Lung (tissue), 12 donors: ENCODE measurements around the gene ARMH1. TPM values are rescaled to one million over a fixed set of nuclear protein-coding genes. Genes with fewer than 3 reads are reported as not detected.

ENCODE experiments used
- ATAC-seq: fragments of 200-7000 bp; cut with Tn5 transposase; one replicate; pipeline ENCODE4 v1.9.1; 2020; ENCODE audit warnings: moderate number of reproducible peaks; ENCODE audit not compliant: insufficient read depth, low FRiP score
- DNase-seq, 3 donors: peaks; one replicate each; pipeline ENCODE4 v3.0.0-alpha.2; 2013 to 2017
- H3K27ac ChIP-seq, 2 donors: one replicate each; pipeline ENCODE4 v1.5.1; 2013; ENCODE audit warnings: mild to moderate bottlenecking in 2 of 2, moderate library complexity in 2 of 2, control low read depth in 1 of 2, inconsistent platforms in 1 of 2, low read depth in 1 of 2, low read length in 1 of 2
- H3K27me3 ChIP-seq, 3 donors: one replicate each; pipeline ENCODE4 v1.5.1; 2013; ENCODE audit warnings: low read length in 2 of 3; ENCODE audit not compliant: control insufficient read depth in 3 of 3, insufficient read depth in 3 of 3
- H3K36me3 ChIP-seq, 4 donors: one replicate each; pipeline ENCODE4 v1.5.1; 2013; ENCODE audit warnings: low read length in 4 of 4, mild to moderate bottlenecking in 1 of 4, moderate library complexity in 1 of 4; ENCODE audit not compliant: control insufficient read depth in 4 of 4, insufficient read depth in 4 of 4
- H3K4me1 ChIP-seq, 5 donors: one replicate each; pipeline ENCODE4 v1.5.1; 2013; ENCODE audit warnings: low read length in 5 of 5, mild to moderate bottlenecking in 2 of 5, moderate library complexity in 1 of 5; ENCODE audit not compliant: control insufficient read depth in 5 of 5, insufficient read depth in 5 of 5
- H3K4me3 ChIP-seq: one replicate; pipeline ENCODE4 v1.5.1; 2013; ENCODE audit warnings: mild to moderate bottlenecking, control low read depth, moderate library complexity
- H3K9ac ChIP-seq, 2 donors: one replicate each; pipeline ENCODE4 v1.5.1; 2013; ENCODE audit warnings: low read length in 2 of 2, control low read depth in 1 of 2; ENCODE audit not compliant: insufficient read depth in 1 of 2
- H3K9me3 ChIP-seq, 4 donors: one replicate each; pipeline ENCODE4 v1.5.1; 2013; ENCODE audit warnings: low read length in 3 of 4, mild to moderate bottlenecking in 1 of 4, moderate library complexity in 1 of 4; ENCODE audit not compliant: control insufficient read depth in 4 of 4, insufficient read depth in 3 of 4
- WGBS, 2 donors: extraction: QIAGEN DNeasy Blood & Tissue Kit; methylation state at CpG; one replicate each; pipeline ENCODE4 v1.1.7; 2013; 5-methylcytosine and 5-hydroxymethylcytosine counted together
- polyA plus RNA-seq, 2 donors: library from polyadenylated mRNA; stranded (reverse); fragments of 200-250 nt; gene quantifications; one replicate each; pipeline ENCODE4 v1.2.1, GENCODE V29; 2013
- total RNA-seq, 2 donors: library from RNA; depleted of rRNA in 1 of 2; stranded (reverse); fragments of >200 nt in 1 of 2; gene quantifications; one replicate each; pipeline ENCODE4 v1.2.1, GENCODE V29; 2014 to 2021
- TF ChIP-seq, protein P1 (sequence below): IDR thresholded peaks from 2 replicates; pipeline ENCODE4 v1.5.1; 2012; ENCODE audit warnings: mild to moderate bottlenecking; ENCODE audit errors: control extremely low read depth, extremely low read depth
- donor health status: control.
- donor health status: control.
- donor health status: Bipolar disorder and iron deficiency.
- donor health status: healthy.
- donor health status: DM: yes; HTN: yes; CAD: no.

The ARMH1 gene
- total and polyA plus RNA-seq, 4 donors = 9.7 to 35.3 (median 21.4) TPM

DNA sequence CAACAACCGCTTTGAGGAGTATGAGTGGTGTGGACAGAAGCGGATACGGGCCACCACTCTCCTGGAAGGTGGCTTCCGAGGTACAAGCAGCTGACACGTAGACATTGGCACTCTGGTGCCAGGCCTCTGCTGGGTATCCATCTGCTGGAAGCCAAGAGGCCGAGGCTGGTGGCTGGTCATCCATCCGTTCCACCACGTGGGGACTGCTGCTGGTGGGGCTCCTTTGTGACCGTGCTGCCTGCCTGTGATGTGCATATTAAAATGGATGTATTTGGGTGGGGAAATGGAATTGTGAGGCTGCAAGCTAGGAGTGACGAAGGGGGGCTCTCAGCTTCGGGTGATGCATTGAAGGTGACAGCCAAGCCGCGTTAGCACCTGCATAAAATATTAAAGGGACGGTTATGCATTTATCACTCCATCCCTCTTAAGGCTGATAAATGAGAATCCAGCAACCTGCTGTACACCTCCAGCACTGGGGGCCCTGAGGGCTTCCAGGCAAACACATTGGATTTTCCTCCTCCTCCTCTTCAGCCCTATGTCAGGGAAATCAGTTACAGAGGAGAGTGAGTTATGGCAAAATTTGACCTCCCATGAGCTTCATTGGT lies 38.3 kb upstream of the ARMH1 start:
- Histone ChIP-seq H3K27me3 (no peaks in the 10 kb centered on the region), H3K9ac (no peak overlapping the region), H3K36me3 (peaks cover 12 to 59% (median 37%) of the 10 kb centered on the region in 4 donors), H3K9me3 (no peaks in the 10 kb centered on the region), H3K4me3 (no peak overlapping the region), H3K27ac (no peak overlapping the region), H3K4me1 (peaks cover 0 to 20% (median 4%) of the 10 kb centered on the region in 5 donors)
- WGBS, 2 donors = 90 to 91% methylated on average over 14 of the region's 14 CpGs
- ATAC-seq (no peak), DNase-seq (no peak)
- TF ChIP-seq, protein P1, sequence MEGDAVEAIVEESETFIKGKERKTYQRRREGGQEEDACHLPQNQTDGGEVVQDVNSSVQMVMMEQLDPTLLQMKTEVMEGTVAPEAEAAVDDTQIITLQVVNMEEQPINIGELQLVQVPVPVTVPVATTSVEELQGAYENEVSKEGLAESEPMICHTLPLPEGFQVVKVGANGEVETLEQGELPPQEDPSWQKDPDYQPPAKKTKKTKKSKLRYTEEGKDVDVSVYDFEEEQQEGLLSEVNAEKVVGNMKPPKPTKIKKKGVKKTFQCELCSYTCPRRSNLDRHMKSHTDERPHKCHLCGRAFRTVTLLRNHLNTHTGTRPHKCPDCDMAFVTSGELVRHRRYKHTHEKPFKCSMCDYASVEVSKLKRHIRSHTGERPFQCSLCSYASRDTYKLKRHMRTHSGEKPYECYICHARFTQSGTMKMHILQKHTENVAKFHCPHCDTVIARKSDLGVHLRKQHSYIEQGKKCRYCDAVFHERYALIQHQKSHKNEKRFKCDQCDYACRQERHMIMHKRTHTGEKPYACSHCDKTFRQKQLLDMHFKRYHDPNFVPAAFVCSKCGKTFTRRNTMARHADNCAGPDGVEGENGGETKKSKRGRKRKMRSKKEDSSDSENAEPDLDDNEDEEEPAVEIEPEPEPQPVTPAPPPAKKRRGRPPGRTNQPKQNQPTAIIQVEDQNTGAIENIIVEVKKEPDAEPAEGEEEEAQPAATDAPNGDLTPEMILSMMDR = no peak

DNA sequence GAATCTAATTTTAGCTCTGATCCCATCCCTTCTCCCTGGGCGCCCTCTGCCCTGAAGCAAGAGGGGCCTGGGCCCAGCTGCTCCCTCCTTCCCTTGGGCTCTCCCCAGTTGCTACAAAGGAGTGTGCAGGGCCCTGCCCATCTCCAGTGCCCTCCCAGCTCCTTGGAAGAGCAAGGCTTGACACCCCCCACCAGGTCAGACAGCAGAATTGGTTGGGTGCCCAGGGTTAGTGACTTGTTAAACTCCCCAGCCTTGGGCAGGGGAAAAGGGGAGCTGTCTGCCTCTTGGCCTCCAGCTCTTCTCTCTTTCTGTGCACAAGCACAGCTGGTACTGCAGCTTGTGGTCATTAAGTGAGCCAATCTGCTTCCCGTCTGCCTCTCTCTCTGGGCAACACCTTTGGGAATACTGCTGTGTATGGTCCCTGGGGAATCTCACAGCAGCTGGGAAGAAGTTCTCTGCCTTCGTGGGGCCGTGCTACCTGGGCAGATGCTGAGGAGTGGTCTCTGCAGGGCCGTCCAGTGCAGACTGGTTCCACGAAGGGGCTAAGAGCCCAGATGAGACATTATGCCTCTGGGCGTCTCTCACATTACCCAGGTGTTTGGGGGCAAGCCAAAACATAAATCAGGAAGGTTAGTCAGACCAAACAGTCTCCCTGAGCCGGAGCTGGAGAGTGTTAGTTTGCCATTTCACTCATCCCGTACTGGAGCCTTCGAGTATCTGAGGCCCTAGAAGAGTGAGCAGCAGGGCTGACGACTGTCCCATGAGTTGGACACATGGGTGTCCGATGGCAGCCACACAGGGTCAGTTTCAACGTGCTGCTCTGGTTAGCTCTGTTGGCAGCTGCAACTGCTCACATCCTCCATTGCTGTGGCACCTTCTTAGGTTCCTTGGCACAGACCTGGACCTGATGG lies 37.6 kb upstream of the ARMH1 start:
- no peak for DNase-seq
- ATAC-seq = no peak
- Histone ChIP-seq H3K4me1 (peaks cover 0 to 16% (median 4%) of the 10 kb centered on the region in 5 donors), H3K27ac (no peak overlapping the region), H3K9ac (no peak overlapping the region), H3K4me3 (no peak overlapping the region), H3K27me3 (no peaks in the 10 kb centered on the region), H3K36me3 (peaks cover 12 to 67% (median 37%) of the 10 kb centered on the region in 4 donors), H3K9me3 (no peaks in the 10 kb centered on the region)
- TF ChIP-seq, protein P1 = no peak
- 83 to 90% methylated on average over 13 of the region's 13 CpGs for WGBS, 2 donors

DNA sequence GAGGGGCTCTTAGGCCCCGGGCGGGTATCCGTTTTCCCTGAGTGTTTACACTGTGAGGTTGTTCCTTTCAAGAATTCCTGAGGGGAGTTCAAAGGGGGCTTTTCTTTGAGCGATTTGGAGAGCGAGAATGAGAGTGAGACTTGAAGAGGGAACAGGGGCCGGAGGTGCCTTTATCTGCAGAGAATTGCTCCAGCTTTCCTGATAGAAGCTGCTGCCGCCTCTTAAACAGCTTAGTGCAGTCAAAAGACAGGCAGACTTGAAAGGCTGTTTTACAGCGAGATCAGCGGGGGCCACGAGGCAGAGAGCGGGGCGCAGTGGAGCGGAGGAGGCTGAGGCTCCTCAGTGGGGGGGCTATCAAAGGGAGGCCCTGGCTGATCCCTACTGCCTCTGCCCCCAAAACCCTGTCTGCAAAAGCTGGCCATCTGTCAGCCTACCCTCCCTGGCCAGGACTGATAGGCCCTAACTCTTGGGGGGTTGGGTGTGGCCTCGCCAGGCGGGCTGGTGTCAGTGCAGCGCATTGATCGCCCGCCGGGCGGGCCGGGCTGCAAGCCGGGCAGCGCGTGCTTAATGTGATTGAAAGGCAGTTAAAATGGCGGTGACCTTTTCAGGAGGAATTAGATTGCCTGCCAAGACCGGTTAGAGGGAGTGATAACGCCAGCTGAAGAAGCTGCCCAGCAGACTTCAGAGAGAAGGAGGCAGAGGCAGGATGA lies 36.7 kb upstream of the ARMH1 start:
- no peak overlapping the region for H3K4me3 ChIP-seq
- peak overlapping the region in 1 of 2 donors; percentile 16 for H3K9ac ChIP-seq
- DNase-seq = peak; percentile 67 to 84 (median 72)
- no peaks in the 10 kb centered on the region for H3K9me3 ChIP-seq
- H3K27ac ChIP-seq = no peak overlapping the region
- H3K27me3 ChIP-seq = no peaks in the 10 kb centered on the region
- no peak for ATAC-seq
- TF ChIP-seq, protein P1 = no peak
- H3K36me3 ChIP-seq = peaks cover 12 to 76% (median 37%) of the 10 kb centered on the region in 4 donors
- H3K4me1 ChIP-seq = peaks cover 0 to 11% (median 4%) of the 10 kb centered on the region in 5 donors
- 89 to 92% methylated on average over 27 of the region's 27 CpGs for WGBS, 2 donors
